K562 (cell line): ENCODE data around the gene CD52.

Source experiments
- E4F1 ChIP-seq: fragments of 250-450 bp; sonication (Bioruptor Pico); IDR thresholded peaks from 2 replicates; pipeline ENCODE4 v1.5.0; 2021; ENCODE audit warnings: mild to moderate bottlenecking, borderline replicate concordance
- EP300 ChIP-seq: IDR thresholded peaks from 2 replicates; pipeline ENCODE4 v1.6.1; 2012; ENCODE audit warnings: low read length, improper control_type of control experiment
- EZH2 ChIP-seq: IDR thresholded peaks from 2 replicates; pipeline ENCODE4 v1.6.1; 2012; ENCODE audit warnings: low read depth, mild to moderate bottlenecking, inconsistent platforms, low read length, borderline replicate concordance
- FOXM1 ChIP-seq, 2 experiments: fragments of 450-650 bp in 1 of 2; sonication (generic) in 1 of 2; formaldehyde crosslinking in 1 of 2; IDR thresholded peaks; 2 replicates each; pipeline versions ENCODE4 v1.6.1 to v1.9.0; 2017 to 2022; ENCODE audit warnings: low read depth in 2 of 2, mild to moderate bottlenecking in 2 of 2, missing genetic modification reagents in 1 of 2, moderate library complexity in 1 of 2
- GABPA ChIP-seq: fragments of 200-800 bp; sonication (Bioruptor generic); conservative IDR thresholded peaks from 2 replicates; pipeline ENCODE4 v1.6.1; 2016; ENCODE audit warnings: low read depth, missing genetic modification characterization, missing compliant biosample characterization
- NBN ChIP-seq: fragments of 450-650 bp; IDR thresholded peaks from 2 replicates; pipeline ENCODE4 v1.6.1; 2016; ENCODE audit warnings: low read depth, mild to moderate bottlenecking
- SP1 ChIP-seq: sonication (generic); formaldehyde crosslinking; IDR thresholded peaks from 2 replicates; pipeline ENCODE4 v1.8.1; 2022; ENCODE audit warnings: mild to moderate bottlenecking, missing genetic modification reagents
- TAF1 ChIP-seq: IDR thresholded peaks from 2 replicates; pipeline ENCODE4 v1.6.1; 2011; ENCODE audit warnings: mild to moderate bottlenecking, low read length, moderate library complexity; ENCODE audit not compliant: insufficient read depth, control insufficient read depth, severe bottlenecking; ENCODE audit errors: extremely low read depth
- ZNF407 ChIP-seq: fragments of 450-650 bp; IDR thresholded peaks from 2 replicates; pipeline ENCODE4 v1.6.1; 2016; ENCODE audit warnings: low read depth
- ZNF639 ChIP-seq, 2 experiments: fragments of 200-800 bp in 1 of 2; sonication (Bioruptor generic) in 1 of 2; sonication (generic) in 1 of 2; formaldehyde crosslinking in 1 of 2; IDR thresholded peaks in 1 of 2; conservative IDR thresholded peaks in 1 of 2; 2 replicates each; pipeline versions ENCODE4 v1.5.0 to v1.6.1; 2016 to 2020; ENCODE audit warnings: missing compliant biosample characterization in 1 of 2, missing genetic modification characterization in 1 of 2, missing genetic modification reagents in 1 of 2
- ZNF740 ChIP-seq, 3 experiments: fragments of 200-800 bp in 1 of 3; sonication (Bioruptor generic) in 1 of 3; sonication (generic) in 1 of 3; formaldehyde crosslinking in 1 of 3; IDR thresholded peaks; 2 replicates each; pipeline versions ENCODE4 v1.6.1 to v1.8.0; 2016 to 2022; ENCODE audit warnings: mild to moderate bottlenecking in 2 of 3, missing compliant biosample characterization in 2 of 3, missing genetic modification characterization in 2 of 3, missing genetic modification reagents in 1 of 3

- TF ChIP-seq FOXM1 (IDR thresholded peaks at IDR 0.05; ENCODE audit: low read depth), result no peak
- no peak for TF ChIP-seq FOXM1 (CRISPR knock-in tag; IDR thresholded peaks at IDR 0.05; ENCODE audit: low read depth)
- no peak for TF ChIP-seq EP300
- no peak for TF ChIP-seq E4F1 (CRISPR knock-in tag)
- TF ChIP-seq ZNF740 (CRISPR knock-in tag; IDR thresholded peaks at IDR 0.05), result no peak
- no peak for TF ChIP-seq ZNF740 (tag; IDR thresholded peaks at IDR 0.05)
- TF ChIP-seq GABPA (tag), result no peak
- no peak for TF ChIP-seq ZNF639 (CRISPR knock-in tag; conservative IDR thresholded peaks at IDR 0.05 in 1 of 2, IDR thresholded peaks at IDR 0.05 in 1 of 2)
- TF ChIP-seq TAF1, result no peak
- no peak for TF ChIP-seq ZNF407
- no peak for TF ChIP-seq SP1 (CRISPR knock-in tag)
- TF ChIP-seq NBN, result no peak
- TF ChIP-seq EZH2, result no peak
These were observed 20.0 kb upstream of the CD52 start for GRCh38 chr1:26297791-26298124.
